ENCODE measurements around the gene UNC13D.

DNA sequence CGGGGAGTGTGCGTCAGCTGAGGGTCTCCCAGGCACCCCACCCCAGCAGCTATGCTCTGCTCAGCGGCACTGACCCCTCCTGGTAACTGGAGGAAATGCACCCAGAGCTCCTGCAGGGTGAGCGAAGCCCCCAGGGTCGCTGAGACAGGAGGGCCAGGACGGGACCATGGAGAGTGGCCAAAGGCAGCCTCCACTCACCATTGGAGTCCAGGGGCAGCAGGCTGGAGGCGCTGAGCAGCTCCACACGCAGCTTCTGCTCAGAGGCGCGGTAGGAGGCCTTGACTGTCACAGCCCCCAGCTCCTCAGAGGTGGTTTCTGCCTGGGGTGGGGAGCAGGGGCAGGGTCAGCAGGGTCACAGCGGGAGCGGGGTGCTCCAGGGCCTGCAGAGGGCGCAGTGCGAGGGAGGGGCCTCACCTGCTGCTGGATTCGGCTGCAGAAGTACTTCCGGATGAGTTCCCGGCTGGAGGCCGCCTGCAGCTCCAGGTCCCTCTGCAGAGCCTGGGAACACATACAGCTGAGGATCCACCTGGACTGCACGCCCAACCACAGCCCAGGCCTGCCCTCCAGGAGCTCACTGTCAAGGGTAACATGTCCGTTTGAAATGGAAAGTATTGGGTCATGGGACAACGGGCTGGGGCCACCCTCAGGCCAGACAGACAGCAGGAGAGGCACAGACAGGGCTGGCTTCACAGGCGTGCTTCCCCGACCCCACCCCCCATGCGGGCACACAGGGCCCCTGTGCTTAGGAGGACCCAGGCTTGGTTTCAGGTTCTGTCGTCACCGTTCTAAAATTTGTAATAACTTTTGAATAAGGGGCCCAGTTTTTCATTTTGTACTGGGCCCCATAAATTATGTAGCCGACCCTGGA, 13.8 kb downstream of the UNC13D start:
- TF ChIP-seq YY1 (IDR thresholded peaks at IDR 0.05; ENCODE audit: low read depth) (no peak), NFIC (IDR thresholded peaks at IDR 0.05) (no peak), CREB1 (IDR thresholded peaks at IDR 0.05; ENCODE audit: low read depth) (no peak), TCF12 (IDR thresholded peaks at IDR 0.05; ENCODE audit: low read depth) (no peak), EP300 (IDR thresholded peaks at IDR 0.05; ENCODE audit: borderline replicate concordance) (no peak), RAD21 (IDR thresholded peaks at IDR 0.05; ENCODE audit: low read depth) (peak; percentile 46; the same call in 1 of the 2 replicates)
- TF ChIP-seq, protein P1, sequence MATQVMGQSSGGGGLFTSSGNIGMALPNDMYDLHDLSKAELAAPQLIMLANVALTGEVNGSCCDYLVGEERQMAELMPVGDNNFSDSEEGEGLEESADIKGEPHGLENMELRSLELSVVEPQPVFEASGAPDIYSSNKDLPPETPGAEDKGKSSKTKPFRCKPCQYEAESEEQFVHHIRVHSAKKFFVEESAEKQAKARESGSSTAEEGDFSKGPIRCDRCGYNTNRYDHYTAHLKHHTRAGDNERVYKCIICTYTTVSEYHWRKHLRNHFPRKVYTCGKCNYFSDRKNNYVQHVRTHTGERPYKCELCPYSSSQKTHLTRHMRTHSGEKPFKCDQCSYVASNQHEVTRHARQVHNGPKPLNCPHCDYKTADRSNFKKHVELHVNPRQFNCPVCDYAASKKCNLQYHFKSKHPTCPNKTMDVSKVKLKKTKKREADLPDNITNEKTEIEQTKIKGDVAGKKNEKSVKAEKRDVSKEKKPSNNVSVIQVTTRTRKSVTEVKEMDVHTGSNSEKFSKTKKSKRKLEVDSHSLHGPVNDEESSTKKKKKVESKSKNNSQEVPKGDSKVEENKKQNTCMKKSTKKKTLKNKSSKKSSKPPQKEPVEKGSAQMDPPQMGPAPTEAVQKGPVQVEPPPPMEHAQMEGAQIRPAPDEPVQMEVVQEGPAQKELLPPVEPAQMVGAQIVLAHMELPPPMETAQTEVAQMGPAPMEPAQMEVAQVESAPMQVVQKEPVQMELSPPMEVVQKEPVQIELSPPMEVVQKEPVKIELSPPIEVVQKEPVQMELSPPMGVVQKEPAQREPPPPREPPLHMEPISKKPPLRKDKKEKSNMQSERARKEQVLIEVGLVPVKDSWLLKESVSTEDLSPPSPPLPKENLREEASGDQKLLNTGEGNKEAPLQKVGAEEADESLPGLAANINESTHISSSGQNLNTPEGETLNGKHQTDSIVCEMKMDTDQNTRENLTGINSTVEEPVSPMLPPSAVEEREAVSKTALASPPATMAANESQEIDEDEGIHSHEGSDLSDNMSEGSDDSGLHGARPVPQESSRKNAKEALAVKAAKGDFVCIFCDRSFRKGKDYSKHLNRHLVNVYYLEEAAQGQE (IDR thresholded peaks at IDR 0.05; ENCODE audit: low read depth) = no peak
- TF ChIP-seq, protein P2, sequence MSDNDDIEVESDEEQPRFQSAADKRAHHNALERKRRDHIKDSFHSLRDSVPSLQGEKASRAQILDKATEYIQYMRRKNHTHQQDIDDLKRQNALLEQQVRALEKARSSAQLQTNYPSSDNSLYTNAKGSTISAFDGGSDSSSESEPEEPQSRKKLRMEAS (IDR thresholded peaks at IDR 0.05) = no peak

All from Ishikawa (cell line).